ENCODE measurements around the gene SLC25A12.

- TF ChIP-seq EZH2 (IDR thresholded peaks at IDR 0.05; ENCODE audit: insufficient read depth, poor library complexity, severe bottlenecking) (no peak), EZH2phosphoT487 (IDR thresholded peaks at IDR 0.05; ENCODE audit: insufficient read depth, low read depth) (no peak)
Measured at GRCh38 chr2:171835386-171835785, 58.7 kb downstream of the SLC25A12 start.
